ENCODE results near the gene MGAT5B.

- TF ChIP-seq, protein P1, sequence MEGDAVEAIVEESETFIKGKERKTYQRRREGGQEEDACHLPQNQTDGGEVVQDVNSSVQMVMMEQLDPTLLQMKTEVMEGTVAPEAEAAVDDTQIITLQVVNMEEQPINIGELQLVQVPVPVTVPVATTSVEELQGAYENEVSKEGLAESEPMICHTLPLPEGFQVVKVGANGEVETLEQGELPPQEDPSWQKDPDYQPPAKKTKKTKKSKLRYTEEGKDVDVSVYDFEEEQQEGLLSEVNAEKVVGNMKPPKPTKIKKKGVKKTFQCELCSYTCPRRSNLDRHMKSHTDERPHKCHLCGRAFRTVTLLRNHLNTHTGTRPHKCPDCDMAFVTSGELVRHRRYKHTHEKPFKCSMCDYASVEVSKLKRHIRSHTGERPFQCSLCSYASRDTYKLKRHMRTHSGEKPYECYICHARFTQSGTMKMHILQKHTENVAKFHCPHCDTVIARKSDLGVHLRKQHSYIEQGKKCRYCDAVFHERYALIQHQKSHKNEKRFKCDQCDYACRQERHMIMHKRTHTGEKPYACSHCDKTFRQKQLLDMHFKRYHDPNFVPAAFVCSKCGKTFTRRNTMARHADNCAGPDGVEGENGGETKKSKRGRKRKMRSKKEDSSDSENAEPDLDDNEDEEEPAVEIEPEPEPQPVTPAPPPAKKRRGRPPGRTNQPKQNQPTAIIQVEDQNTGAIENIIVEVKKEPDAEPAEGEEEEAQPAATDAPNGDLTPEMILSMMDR (conservative IDR thresholded peaks at IDR 0.05; ENCODE audit: low read depth, low read length), result no peak
- no peak for TF ChIP-seq EZH2 (IDR thresholded peaks at IDR 0.05; ENCODE audit: low read length, unreplicated experiment)
- no peak for TF ChIP-seq EZH2phosphoT487 (IDR thresholded peaks at IDR 0.05; ENCODE audit: borderline replicate concordance, low read length)
Measured at GRCh38 chr17:76956846-76957540, 88.8 kb downstream of the MGAT5B start.
